Right renal pelvis (tissue), 4 donors: ENCODE data around the gene AQP1. TPM values are rescaled to one million over a fixed set of nuclear protein-coding genes. Genes with fewer than 3 reads are reported as not detected.

ENCODE experiments used
- DNase-seq, 4 donors: peaks; one replicate each; pipeline ENCODE4 v3.0.0-alpha.2; 2013; ENCODE audit warnings: low read depth in 4 of 4, low spot score in 3 of 4, missing footprints in 1 of 4
- polyA plus RNA-seq, 4 donors: library from polyadenylated mRNA; unstranded; fragments of 120-200 nt; gene quantifications; one replicate each; pipeline ENCODE4 v1.2.1, GENCODE V29; 2013; ENCODE audit not compliant: insufficient read length in 4 of 4

AQP1 gene
- polyA plus RNA-seq, 4 donors: 173 to 238 (median 213) TPM

DNA sequence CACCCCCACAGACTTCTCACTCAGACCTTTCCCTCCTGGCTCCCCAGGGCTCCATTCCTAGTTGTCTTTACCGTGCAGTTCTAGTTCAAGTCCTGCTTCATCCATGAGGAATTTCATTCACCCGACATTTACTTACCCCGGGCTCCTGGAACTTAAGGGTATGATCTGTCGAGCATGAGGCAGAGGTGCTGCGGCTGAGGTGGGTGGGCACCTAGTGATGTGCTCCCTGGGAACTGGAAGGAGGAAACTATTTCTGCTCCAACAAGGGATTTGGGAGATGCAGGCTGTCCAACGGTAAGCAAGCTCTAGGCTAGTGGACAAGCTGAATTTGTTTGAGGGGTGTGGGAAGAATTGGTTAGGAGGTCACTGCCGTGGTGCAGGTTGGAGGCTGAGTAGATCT, 30.2 kb upstream of the AQP1 start:
- DNase-seq: no peak

DNA sequence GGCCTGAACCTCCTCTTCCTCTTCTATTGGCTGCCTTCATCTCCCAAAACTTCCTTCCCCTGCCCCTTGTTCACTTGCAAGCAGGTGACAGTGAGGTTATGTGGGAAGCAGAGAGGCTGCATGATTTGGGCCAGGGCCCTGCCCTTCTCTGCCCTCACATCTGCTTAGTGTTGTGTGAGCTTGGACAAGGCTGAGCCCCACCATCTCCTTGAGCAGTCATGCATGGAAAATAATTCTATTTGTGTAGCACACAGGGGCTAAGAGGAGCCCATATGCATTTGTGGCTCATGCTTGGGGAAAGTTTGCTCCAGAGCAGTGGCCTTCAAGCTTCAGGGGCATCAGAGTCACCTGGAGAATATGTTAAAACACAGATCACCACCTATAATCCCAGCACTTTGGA, 26.8 kb upstream of the AQP1 start:
- DNase-seq: no peak

- DNase-seq: no peak
These were observed 25.0 kb upstream of the AQP1 start for GRCh38 chr7:30886608-30887011.

- no peak for DNase-seq
These were observed 24.2 kb upstream of the AQP1 start for GRCh38 chr7:30887464-30887872.

DNA sequence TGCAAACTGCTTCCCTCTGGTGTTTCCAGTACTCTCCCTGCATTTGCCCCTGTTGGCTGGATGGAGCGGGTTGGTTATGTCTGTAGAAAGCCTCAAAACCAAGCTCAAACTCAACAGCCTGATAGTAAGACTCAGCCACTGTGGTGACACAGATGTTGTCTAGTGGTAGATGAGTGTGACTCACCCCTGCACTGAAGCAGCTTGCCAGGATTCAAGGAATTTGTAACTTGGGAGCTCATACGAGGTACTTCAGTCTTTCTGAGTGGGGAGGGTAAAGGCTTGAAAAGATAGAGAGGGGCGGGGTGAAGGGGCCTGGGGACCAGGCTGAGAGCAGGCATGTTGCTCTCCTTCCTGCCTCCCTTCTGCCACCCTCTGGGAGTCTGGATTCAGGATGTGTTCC, 22.9 kb upstream of the AQP1 start:
- no peak for DNase-seq

- no peak for DNase-seq
These were observed 21.4 kb upstream of the AQP1 start for GRCh38 chr7:30890226-30890625.

DNA sequence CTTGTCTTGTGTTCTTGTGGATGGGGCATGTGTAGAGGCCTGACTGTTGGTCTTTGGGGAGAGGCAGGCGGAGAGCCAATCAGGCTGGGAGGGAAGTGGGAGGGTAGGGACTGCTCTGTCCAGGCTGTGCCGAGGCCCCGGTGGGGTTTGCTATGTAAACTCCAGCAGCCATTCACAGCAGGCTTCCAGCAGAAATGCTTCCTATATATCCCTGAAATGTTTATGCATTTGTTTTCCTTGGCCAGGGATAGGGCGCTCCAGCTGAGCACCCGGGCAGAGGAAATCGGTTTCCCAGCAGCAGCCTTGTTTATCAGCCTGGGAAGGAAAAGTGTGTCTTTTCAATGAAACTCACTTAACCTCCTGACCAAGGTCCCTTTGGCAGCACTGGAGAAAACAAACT, 18.3 kb upstream of the AQP1 start:
- peak; percentile 47 to 81 (median 72) for DNase-seq

- no peak for DNase-seq
These were observed 17.6 kb upstream of the AQP1 start for GRCh38 chr7:30894009-30894408.

DNA sequence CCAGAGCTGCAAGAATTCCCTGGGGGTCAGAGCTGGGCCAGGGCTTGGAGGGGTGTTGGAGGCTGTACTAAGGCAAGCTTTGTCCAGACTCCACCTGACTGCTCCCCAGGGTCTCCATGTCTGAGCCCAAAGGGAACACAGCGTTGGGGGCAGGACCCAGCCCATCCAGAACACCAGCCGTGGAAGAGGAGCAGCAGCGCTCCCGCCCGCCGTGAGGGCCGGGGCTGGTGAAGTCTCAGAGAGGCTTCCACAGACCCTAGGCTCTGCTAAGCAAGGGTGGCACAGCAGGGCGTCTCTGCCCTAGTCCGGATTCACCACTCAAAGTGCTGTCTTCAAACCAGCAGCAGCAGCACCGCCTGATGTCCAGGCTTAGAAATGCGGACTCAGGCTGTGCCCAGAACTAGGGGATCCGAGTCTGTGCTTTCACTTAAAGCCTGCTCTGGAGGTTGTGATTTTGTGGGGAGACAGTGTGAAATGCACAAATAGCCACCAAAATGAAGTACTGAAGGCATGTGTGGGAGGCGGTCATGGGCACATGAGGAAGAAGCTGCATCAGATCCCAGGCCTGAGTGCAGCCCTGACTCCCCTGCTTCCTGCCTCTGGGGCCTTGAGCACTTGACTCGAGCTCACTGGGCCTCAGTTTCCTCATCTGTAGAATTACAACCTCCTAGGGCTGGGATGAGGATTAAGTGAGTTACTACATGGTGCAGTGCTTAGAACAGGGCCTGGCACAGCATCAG, 16.6 kb upstream of the AQP1 start:
- DNase-seq: no peak

DNA sequence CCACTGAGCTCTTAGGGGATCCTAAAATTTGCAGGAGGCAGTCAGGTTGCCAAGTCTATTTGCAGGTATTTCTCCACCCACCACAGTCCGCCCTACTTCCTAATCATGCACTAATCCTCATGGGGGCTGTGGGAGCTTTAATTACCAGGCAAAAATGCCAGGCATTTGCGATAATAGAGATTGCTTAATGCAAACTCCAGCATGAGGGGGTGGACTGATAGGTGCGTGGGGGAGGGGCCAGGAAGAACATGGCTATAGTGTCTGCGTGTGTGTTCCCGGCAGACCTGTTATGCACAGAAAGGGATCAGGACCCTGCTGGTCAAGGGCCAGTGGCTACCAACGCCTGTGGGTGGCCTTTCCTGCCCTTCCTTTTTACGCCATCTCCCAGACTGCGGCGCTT, 15.6 kb upstream of the AQP1 start:
- DNase-seq: no peak

- no peak for DNase-seq
These were observed 14.6 kb upstream of the AQP1 start for GRCh38 chr7:30896783-30897637.

- DNase-seq: no peak
These were observed 13.9 kb upstream of the AQP1 start for GRCh38 chr7:30897770-30898169.

GRCh38 chr7:30898411-30898810, 13.2 kb upstream of the AQP1 start:
- DNase-seq: no peak

- DNase-seq: no peak
These were observed 12.6 kb upstream of the AQP1 start for GRCh38 chr7:30899066-30899465.

DNA sequence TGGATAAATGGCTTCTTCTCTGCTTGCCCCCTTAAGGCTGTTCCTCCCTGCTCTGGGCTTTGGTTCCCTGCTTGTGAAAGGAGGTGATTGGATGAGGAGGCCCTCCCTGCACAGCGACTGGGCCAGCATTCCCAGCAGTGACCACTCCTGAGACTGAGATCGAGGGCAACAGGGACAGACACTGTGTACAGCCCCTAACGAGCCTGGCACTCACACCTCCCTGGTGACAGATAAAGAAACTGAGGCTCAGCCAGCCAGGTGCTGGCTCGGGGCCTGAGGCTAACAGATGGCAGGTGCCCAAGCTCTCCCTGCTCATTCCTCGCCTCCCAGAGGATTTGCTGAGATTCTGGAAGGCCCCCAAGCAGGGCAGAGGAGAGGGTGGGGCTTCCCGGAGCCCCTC, 12.0 kb upstream of the AQP1 start:
- no peak for DNase-seq

DNA sequence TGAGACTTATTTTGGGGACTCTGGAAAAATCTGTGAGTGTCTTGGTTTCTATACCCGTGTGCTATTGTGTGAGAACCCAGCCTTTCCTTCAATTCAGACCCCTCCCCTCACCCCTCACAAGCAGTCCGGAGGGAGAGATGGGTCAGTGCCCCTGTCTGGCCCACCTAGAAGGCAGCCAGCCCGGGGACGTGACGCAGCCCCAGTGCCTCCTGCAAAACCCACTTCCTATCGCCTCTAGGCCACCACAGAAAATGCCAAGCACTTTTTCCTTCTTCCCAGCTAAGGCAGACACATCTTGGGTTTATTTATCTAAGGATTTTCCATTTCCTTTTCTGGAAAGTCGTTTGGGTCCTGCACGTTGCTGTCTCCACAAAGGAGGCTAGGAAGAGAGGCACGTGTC, 11.6 kb upstream of the AQP1 start:
- no peak for DNase-seq

GRCh38 chr7:30900803-30901362, 10.8 kb upstream of the AQP1 start:
- no peak for DNase-seq

- no peak for DNase-seq
These were observed 9.8 kb upstream of the AQP1 start for GRCh38 chr7:30901856-30902255.

GRCh38 chr7:30902466-30902865, 9.2 kb upstream of the AQP1 start:
- no peak for DNase-seq

DNA sequence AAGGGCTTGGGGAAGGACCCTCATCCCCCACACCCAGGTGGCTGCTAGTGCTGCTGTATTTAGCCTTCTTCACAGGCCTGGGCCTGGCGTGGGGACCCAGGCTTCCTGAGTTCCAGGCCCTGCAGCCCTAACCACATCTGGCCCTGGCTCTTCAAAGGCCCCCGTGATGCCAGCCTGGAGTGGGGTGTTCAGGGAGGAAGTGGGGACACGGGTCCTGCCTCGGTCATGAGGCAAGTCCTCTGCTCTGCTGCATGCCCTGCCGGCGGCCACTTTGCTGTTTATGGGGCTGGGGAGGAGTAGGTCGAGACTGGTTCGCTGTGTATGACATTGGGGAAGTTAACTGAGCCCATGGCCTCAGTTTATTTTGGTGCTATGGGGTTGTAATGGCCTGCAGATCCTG, 8.5 kb upstream of the AQP1 start:
- no peak for DNase-seq

- DNase-seq: no peak
These were observed 7.1 kb upstream of the AQP1 start for GRCh38 chr7:30904561-30904960.
